Suprapubic skin (tissue), 3 donors: ENCODE data around the gene LPCAT4.

ENCODE experiments used
- CTCF ChIP-seq, 2 donors: fragments of 200-600 bp in 1 of 2; fragments of 450-650 bp in 1 of 2; sonication (generic) in 1 of 2; IDR thresholded peaks; one replicate each; pipeline ENCODE4 v1.5.1; 2016 to 2019; ENCODE audit warnings: antibody characterized with exemption in 2 of 2, mild to moderate bottlenecking in 1 of 2, moderate library complexity in 1 of 2
- EP300 ChIP-seq: sonication (generic); formaldehyde crosslinking; IDR thresholded peaks from one replicate; pipeline ENCODE4 v1.6.1; 2017; ENCODE audit warnings: antibody characterized with exemption

- TF ChIP-seq CTCF (IDR thresholded peaks at IDR 0.05) (no peak), EP300 (no peak)
Measured at GRCh38 chr15:34354286-34354685, 12.7 kb downstream of the LPCAT4 start.
